ENCODE measurements around the gene CDIP1.

CDIP1 gene

DNA sequence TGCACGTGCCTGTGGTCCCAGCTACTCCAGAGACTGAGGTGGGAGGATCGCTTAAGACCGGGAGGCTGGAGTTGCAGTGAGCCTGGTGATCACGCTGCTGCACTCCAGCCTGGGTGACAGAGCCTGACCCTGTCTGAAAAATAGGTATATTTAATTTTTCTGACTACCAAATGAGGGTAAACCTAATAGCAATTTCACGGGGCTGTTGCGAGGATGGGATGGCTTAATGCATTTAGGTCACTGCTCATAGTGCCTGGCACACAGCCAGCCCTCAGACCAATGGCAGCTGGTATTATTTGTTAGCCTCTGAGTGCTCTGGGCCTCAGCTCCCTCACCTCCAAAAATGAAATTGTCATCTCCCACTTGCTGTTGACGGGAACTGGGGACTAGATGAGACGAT, 5.9 kb upstream of the CDIP1 start:
- TF ChIP-seq CTCF (IDR thresholded peaks at IDR 0.05; ENCODE audit: control insufficient read depth, insufficient read depth, low read depth, low read length, missing control alignments), result no peak
- H3K4me3 ChIP-seq (ENCODE audit: control insufficient read depth, low read depth, low read length), result no peak overlapping the region
- no peak for DNase-seq (ENCODE audit: low read depth)

DNA sequence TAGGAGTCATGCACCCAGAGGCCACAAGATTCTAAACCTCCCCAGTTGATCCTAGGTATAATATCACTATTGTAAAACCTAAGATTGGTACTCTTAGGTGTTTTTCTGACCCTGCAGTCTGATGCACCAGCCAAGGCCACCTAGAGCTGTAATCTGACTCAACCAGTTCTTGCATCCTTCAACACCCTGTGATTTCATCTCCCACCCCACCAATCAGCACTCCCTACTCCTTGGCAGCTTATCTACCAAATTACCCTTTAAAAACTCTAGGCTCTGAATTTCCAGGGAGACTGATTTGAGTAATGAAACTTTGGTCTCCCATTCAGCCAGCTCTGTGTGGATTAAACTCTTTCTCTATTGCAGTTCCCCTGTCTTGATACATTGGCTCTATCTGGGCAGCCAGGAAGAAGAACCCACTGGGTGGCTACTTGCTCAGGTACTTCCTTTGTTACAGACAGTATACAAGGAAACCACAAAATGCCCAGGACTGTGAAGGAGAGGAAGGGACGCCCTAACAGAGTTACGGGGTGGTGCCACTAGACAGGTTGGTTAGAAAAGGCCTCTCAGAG, 1.2 kb upstream of the CDIP1 start:
- no peak for TF ChIP-seq CTCF (IDR thresholded peaks at IDR 0.05; ENCODE audit: control insufficient read depth, insufficient read depth, low read depth, low read length, missing control alignments)
- no peak overlapping the region for H3K4me3 ChIP-seq (ENCODE audit: control insufficient read depth, low read depth, low read length)
- DNase-seq (ENCODE audit: low read depth), result no peak

- DNase-seq (ENCODE audit: low read depth), result no peak
- peak overlapping the region; percentile 62 for H3K4me3 ChIP-seq (ENCODE audit: control insufficient read depth, low read depth, low read length)
- TF ChIP-seq CTCF (IDR thresholded peaks at IDR 0.05; ENCODE audit: control insufficient read depth, insufficient read depth, low read depth, low read length, missing control alignments), result no peak
These were observed 913 bp downstream of the CDIP1 start for GRCh38 chr16:4537376-4538343.

DNA sequence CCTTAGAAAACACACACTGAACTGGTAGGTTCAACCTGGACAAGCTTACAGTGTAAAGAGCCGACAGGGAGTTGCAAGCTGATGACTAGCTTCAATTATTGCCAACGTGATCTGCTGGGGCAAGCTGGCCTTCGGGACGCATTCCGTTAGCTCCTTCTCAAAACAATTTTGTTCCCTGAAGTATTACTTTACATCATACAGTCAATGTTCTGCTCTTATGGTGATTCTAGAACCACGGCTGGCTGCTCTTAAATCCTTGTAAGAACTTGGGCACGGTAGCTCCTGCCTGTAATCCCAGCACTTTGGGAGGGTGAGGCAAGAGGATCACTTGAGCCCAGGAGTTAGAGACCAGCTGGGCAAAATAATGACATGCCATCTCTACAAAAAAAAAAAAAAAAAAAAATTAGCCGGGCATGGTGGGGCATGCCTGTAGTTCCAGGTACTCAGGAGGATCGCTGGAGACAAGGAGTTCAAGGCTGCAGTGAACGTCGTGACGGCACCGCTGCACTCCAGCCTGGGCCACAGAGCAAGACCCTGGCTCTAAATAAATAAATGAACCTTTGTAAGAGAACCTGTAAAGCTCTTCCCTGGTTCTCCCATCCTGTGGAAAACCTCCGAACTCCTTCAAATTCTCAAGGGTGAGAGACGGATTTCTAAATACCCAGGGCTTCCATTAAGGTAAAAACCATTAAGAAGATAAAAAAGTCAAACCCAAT, 2.0 kb downstream of the CDIP1 start:
- no peak for DNase-seq (ENCODE audit: low read depth)
- H3K4me3 ChIP-seq (ENCODE audit: control insufficient read depth, low read depth, low read length), result no peak overlapping the region
- no peak for TF ChIP-seq CTCF (IDR thresholded peaks at IDR 0.05; ENCODE audit: control insufficient read depth, insufficient read depth, low read depth, low read length, missing control alignments)

GRCh38 chr16:4535627-4536108, 2.9 kb downstream of the CDIP1 start:
- H3K4me3 ChIP-seq (ENCODE audit: control insufficient read depth, low read depth, low read length), result no peak overlapping the region
- no peak for TF ChIP-seq CTCF (IDR thresholded peaks at IDR 0.05; ENCODE audit: control insufficient read depth, insufficient read depth, low read depth, low read length, missing control alignments)
- DNase-seq (ENCODE audit: low read depth), result no peak

- H3K4me3 ChIP-seq (ENCODE audit: control insufficient read depth, low read depth, low read length), result no peak overlapping the region
- TF ChIP-seq CTCF (IDR thresholded peaks at IDR 0.05; ENCODE audit: control insufficient read depth, insufficient read depth, low read depth, low read length, missing control alignments), result no peak
- no peak for DNase-seq (ENCODE audit: low read depth)
These were observed 4.3 kb downstream of the CDIP1 start for GRCh38 chr16:4534151-4534790.
